Naive thymus-derived CD4-positive, alpha-beta T cell (primary cell): ENCODE measurements around the gene STK32C. TPM values are rescaled to one million over a fixed set of nuclear protein-coding genes. Genes with fewer than 3 reads are reported as not detected.

ENCODE experiments used
- ATAC-seq: fragments of 150-1000 bp; cut with Tn5 transposase; 2 replicates; pipeline ENCODE4 v1.10.0; 2021; ENCODE audit warnings: mild to moderate bottlenecking, moderate library complexity
- CTCF ChIA-PET: fragments of 350-600 bp; sonication (Branson Sonifier 250); formaldehyde crosslinking; loops from one replicate; lab custom pipeline; 2021; ENCODE audit warnings: antibody characterized with exemption; lab: Charles Lee
- POLR2A ChIA-PET: fragments of 350-600 bp; sonication (Branson Sonifier 250); formaldehyde crosslinking; loops from one replicate; lab custom pipeline; 2021; ENCODE audit warnings: antibody characterized with exemption, inconsistent platforms; lab: Charles Lee
- DNase-seq, 9 donors: peaks; one replicate each; pipeline versions ENCODE4 v3.0.0 to v3.0.0-alpha.2; 2020 to 2022; ENCODE audit warnings: mixed read lengths in 1 of 9
- H3K27ac ChIP-seq: one replicate; pipeline ENCODE4 v1.7.0; 2013; ENCODE audit warnings: mild to moderate bottlenecking, low read depth, low read length, moderate library complexity
- H3K27me3 ChIP-seq, 2 donors: one replicate each; pipeline ENCODE4 v1.7.0; 2013; ENCODE audit warnings: low read length in 2 of 2, mild to moderate bottlenecking in 2 of 2, moderate library complexity in 2 of 2; ENCODE audit not compliant: control insufficient read depth in 2 of 2, insufficient read depth in 2 of 2
- H3K36me3 ChIP-seq, 3 experiments: 1 replicate in 2 of 3; 2 replicates in 1 of 3; pipeline ENCODE4 v1.7.0; 2013; ENCODE audit warnings: low read length in 3 of 3, mild to moderate bottlenecking in 3 of 3, moderate library complexity in 1 of 3; ENCODE audit not compliant: insufficient read depth in 3 of 3, control insufficient read depth in 2 of 3
- H3K4me1 ChIP-seq, 2 donors: one replicate each; pipeline ENCODE4 v1.7.0; 2013; ENCODE audit warnings: low read length in 2 of 2, mild to moderate bottlenecking in 2 of 2, moderate library complexity in 1 of 2; ENCODE audit not compliant: control insufficient read depth in 2 of 2, insufficient read depth in 2 of 2
- H3K4me3 ChIP-seq: 2 replicates; pipeline ENCODE4 v1.7.0; 2013; ENCODE audit warnings: mild to moderate bottlenecking, low read length
- H3K9me3 ChIP-seq, 3 experiments: 1 replicate in 2 of 3; 2 replicates in 1 of 3; pipeline ENCODE4 v1.7.0; 2013; ENCODE audit warnings: low read length in 3 of 3; ENCODE audit not compliant: control insufficient read depth in 2 of 3
- H3K27ac Mint-ChIP-seq, 9 donors: one replicate each; pipeline ENCODE4 v1.8.0; 2020 to 2022; ENCODE audit warnings: mixed read lengths in 9 of 9, mild to moderate bottlenecking in 8 of 9, moderate library complexity in 5 of 9, inconsistent platforms in 2 of 9
- H3K27me3 Mint-ChIP-seq, 5 donors: one replicate each; pipeline ENCODE4 v1.8.0; 2021 to 2022; ENCODE audit warnings: mixed read lengths in 5 of 5, mild to moderate bottlenecking in 1 of 5
- H3K36me3 Mint-ChIP-seq, 5 donors: one replicate each; pipeline ENCODE4 v1.8.0; 2020 to 2022; ENCODE audit warnings: mixed read lengths in 5 of 5, mild to moderate bottlenecking in 3 of 5, inconsistent platforms in 1 of 5
- H3K4me1 Mint-ChIP-seq, 7 donors: one replicate each; pipeline ENCODE4 v1.8.0; 2020 to 2022; ENCODE audit warnings: mixed read lengths in 7 of 7, mild to moderate bottlenecking in 3 of 7, inconsistent platforms in 1 of 7
- H3K4me3 Mint-ChIP-seq, 10 donors: one replicate each; pipeline ENCODE4 v1.8.0; 2020 to 2022; ENCODE audit warnings: mild to moderate bottlenecking in 10 of 10, mixed read lengths in 10 of 10, moderate library complexity in 6 of 10, inconsistent platforms in 2 of 10
- H3K9me3 Mint-ChIP-seq, 11 donors: one replicate each; pipeline ENCODE4 v1.8.0; 2020 to 2022; ENCODE audit warnings: mixed read lengths in 11 of 11, mild to moderate bottlenecking in 4 of 11, inconsistent platforms in 1 of 11, moderate library complexity in 1 of 11
- intact Hi-C, 2 donors: fragments of 100-400 bp; cut with micrococcal nuclease; formaldehyde crosslinking; loops; one replicate each; pipeline ENCODE4 v1.15.1; 2023
- polyA plus RNA-seq, 2 donors: library from polyadenylated mRNA; unstranded; fragments of 300-500 nt; fragmentation: Illumina TruSeq; gene quantifications; one replicate each; pipeline ENCODE4 v1.2.3, GENCODE V29; 2021
- total RNA-seq, 6 experiments: library from RNA in 5 of 6; stranded (reverse) in 5 of 6; gene quantifications; 1 replicate in 5 of 6; 2 replicates in 1 of 6; pipeline ENCODE4 v1.2.3 and lab custom pipeline; 2021 to 2026

Gene STK32C
- total and polyA plus RNA-seq, 7 experiments from 2014 or later = 4.6 to 19.4 (median 11.8) TPM

GRCh38 chr10:132193907-132194552 is 113.7 kb downstream of the STK32C start:
- Histone ChIP-seq H3K27ac (no peak overlapping the region), H3K4me1 (no peaks in the 10 kb centered on the region), H3K4me3 (no peak overlapping the region), H3K27me3 (no peaks in the 10 kb centered on the region), H3K36me3 (peaks cover 0 to 7% (median 0%) of the 10 kb centered on the region in 3 experiments), H3K9me3 (no peaks in the 10 kb centered on the region)
- Mint-ChIP-seq H3K27me3 (peaks cover 0 to 8% (median 7%) of the 10 kb centered on the region in 5 donors), H3K27ac (no peak overlapping the region), H3K4me3 (peak overlapping the region in 1 of 10 donors; percentile 16), H3K9me3 (no peaks in the 10 kb centered on the region), H3K36me3 (peaks cover 0 to 17% (median 3%) of the 10 kb centered on the region in 5 donors), H3K4me1 (peaks cover 0 to 12% (median 0%) of the 10 kb centered on the region in 7 donors)
- ChIA-PET POLR2A (no interaction called here), CTCF (no interaction called here)
- intact Hi-C loops = no loop called here
- ATAC-seq (peak; percentile 30), DNase-seq (peak in 3 of 9 donors; percentile 22 to 36 (median 34))

GRCh38 chr10:132192991-132193665 is 114.6 kb downstream of the STK32C start:
- Mint-ChIP-seq H3K4me3 (no peak overlapping the region), H3K27me3 (peaks cover 0 to 16% (median 14%) of the 10 kb centered on the region in 5 donors), H3K9me3 (peaks cover 0 to 2% (median 0%) of the 10 kb centered on the region in 11 donors), H3K36me3 (peaks cover 0 to 18% (median 3%) of the 10 kb centered on the region in 5 donors), H3K4me1 (peaks cover under 1 to 14% (median 8%) of the 10 kb centered on the region in 7 donors), H3K27ac (no peak overlapping the region)
- Histone ChIP-seq H3K4me3 (no peak overlapping the region), H3K27ac (no peak overlapping the region), H3K27me3 (peaks cover 0 to 2% of the 10 kb centered on the region in 2 donors), H3K9me3 (no peaks in the 10 kb centered on the region), H3K4me1 (no peaks in the 10 kb centered on the region), H3K36me3 (peaks cover 0 to 7% (median 0%) of the 10 kb centered on the region in 3 experiments)
- POLR2A ChIA-PET = no interaction called here
- CTCF ChIA-PET = no interaction called here
- ATAC-seq (no peak), DNase-seq (no peak)
- intact Hi-C loops = no loop called here

GRCh38 chr10:132192076-132192975 is 115.4 kb downstream of the STK32C start:
- intact Hi-C loops = no loop called here
- H3K9me3 ChIP-seq = no peaks in the 10 kb centered on the region
- H3K4me3 Mint-ChIP-seq = no peak overlapping the region
- H3K36me3 Mint-ChIP-seq = peaks cover 0 to 18% (median 3%) of the 10 kb centered on the region in 5 donors
- H3K27ac ChIP-seq = no peak overlapping the region
- H3K9me3 Mint-ChIP-seq = peaks cover 0 to 2% (median 0%) of the 10 kb centered on the region in 11 donors
- H3K4me3 ChIP-seq = no peak overlapping the region
- H3K27ac Mint-ChIP-seq = no peak overlapping the region
- no peak for ATAC-seq
- POLR2A ChIA-PET = no interaction called here
- H3K36me3 ChIP-seq = peaks cover 0 to 7% (median 0%) of the 10 kb centered on the region in 3 experiments
- DNase-seq = no peak
- no peaks in the 10 kb centered on the region for H3K4me1 ChIP-seq
- peaks cover 0 to 20% (median 18%) of the 10 kb centered on the region in 5 donors for H3K27me3 Mint-ChIP-seq
- peaks cover 3 to 17% (median 11%) of the 10 kb centered on the region in 7 donors for H3K4me1 Mint-ChIP-seq
- H3K27me3 ChIP-seq = peaks cover 0 to 10% of the 10 kb centered on the region in 2 donors
- CTCF ChIA-PET = no interaction called here

GRCh38 chr10:132189810-132190422 is 117.8 kb downstream of the STK32C start:
- Histone ChIP-seq H3K4me3 (no peak overlapping the region), H3K9me3 (no peaks in the 10 kb centered on the region), H3K36me3 (peaks cover 0 to 7% (median 0%) of the 10 kb centered on the region in 3 experiments), H3K27ac (no peak overlapping the region), H3K27me3 (peaks cover 0 to 10% of the 10 kb centered on the region in 2 donors), H3K4me1 (peaks cover 0 to 6% of the 10 kb centered on the region in 2 donors)
- CTCF ChIA-PET = no interaction called here
- ATAC-seq (no peak), DNase-seq (no peak)
- H3K36me3 Mint-ChIP-seq = peaks cover 0 to 18% (median 3%) of the 10 kb centered on the region in 5 donors
- peaks cover 0 to 2% (median 0%) of the 10 kb centered on the region in 11 donors for H3K9me3 Mint-ChIP-seq
- H3K27me3 Mint-ChIP-seq = peaks cover 0 to 22% (median 21%) of the 10 kb centered on the region in 5 donors
- peaks cover 3 to 21% (median 14%) of the 10 kb centered on the region in 7 donors for H3K4me1 Mint-ChIP-seq
- intact Hi-C loops = loop anchor here in 1 of 2 donors (10.0 kb wide), 1 partner anchor 345 kb away; the partner anchor contains the start of gene INPP5A
- H3K4me3 Mint-ChIP-seq = peak overlapping the region in 4 of 10 donors; percentile 12 to 84 (median 26)
- POLR2A ChIA-PET = no interaction called here
- H3K27ac Mint-ChIP-seq = peak overlapping the region in 2 of 9 donors; percentile 29 to 38

- Histone ChIP-seq H3K27ac (no peak overlapping the region), H3K4me3 (no peak overlapping the region), H3K27me3 (peaks cover 0 to 10% of the 10 kb centered on the region in 2 donors), H3K9me3 (no peaks in the 10 kb centered on the region), H3K36me3 (peaks cover 0 to 7% (median 0%) of the 10 kb centered on the region in 3 experiments), H3K4me1 (peaks cover 0 to 7% of the 10 kb centered on the region in 2 donors)
- Mint-ChIP-seq H3K4me3 (peak overlapping the region in 6 of 10 donors; percentile 23 to 84 (median 56)), H3K36me3 (peaks cover 0 to 18% (median 3%) of the 10 kb centered on the region in 5 donors), H3K27ac (peak overlapping the region in 1 of 9 donors; percentile 42), H3K4me1 (peaks cover 3 to 26% (median 17%) of the 10 kb centered on the region in 7 donors), H3K9me3 (peaks cover 0 to 2% (median 0%) of the 10 kb centered on the region in 11 donors), H3K27me3 (peaks cover 0 to 27% (median 27%) of the 10 kb centered on the region in 5 donors)
- POLR2A ChIA-PET = no interaction called here
- DNase-seq (no peak), ATAC-seq (no peak)
- CTCF ChIA-PET = no interaction called here
- intact Hi-C loops = loop anchor here in 1 of 2 donors (10.0 kb wide), 1 partner anchor 346 kb away; the partner anchor contains the start of gene INPP5A
These were observed 118.7 kb downstream of the STK32C start for GRCh38 chr10:132189016-132189415.
